NOMO-1 treated with dmso at 0.1 percent for 144 hours (cell line): ENCODE measurements around the gene OSR1.
"Not testable (repeated sequence)": the region's sequence is repeated elsewhere in the genome, so short reads cannot be mapped to it uniquely, and the experiment has no call there.

Source experiments
- DNase-seq: peaks from one replicate; lab custom pipeline; 2025; ENCODE audit not compliant: unreplicated experiment; lab: John Stamatoyannopoulos, UW

Gene OSR1

GRCh38 chr2:19337202-19337601, 21.2 kb downstream of the OSR1 start:
- no peak for DNase-seq

- no peak for DNase-seq
Observed at GRCh38 chr2:19336781-19337180, 21.6 kb downstream of the OSR1 start.

GRCh38 chr2:19332503-19332902, 25.9 kb downstream of the OSR1 start:
- DNase-seq = no peak

GRCh38 chr2:19331450-19331849, 27.0 kb downstream of the OSR1 start:
- no peak for DNase-seq

GRCh38 chr2:19330436-19330835, 28.0 kb downstream of the OSR1 start:
- DNase-seq = no peak

- DNase-seq = no peak
Observed at GRCh38 chr2:19329445-19329844, 29.0 kb downstream of the OSR1 start.

- no peak for DNase-seq
Observed at GRCh38 chr2:19327496-19327895, 30.9 kb downstream of the OSR1 start.

GRCh38 chr2:19321946-19322345, 36.5 kb downstream of the OSR1 start:
- DNase-seq = no peak

GRCh38 chr2:19320813-19321212, 37.6 kb downstream of the OSR1 start:
- no peak for DNase-seq

- no peak for DNase-seq
Observed at GRCh38 chr2:19319698-19320097, 38.7 kb downstream of the OSR1 start.

GRCh38 chr2:19319064-19319463, 39.4 kb downstream of the OSR1 start:
- DNase-seq = no peak

GRCh38 chr2:19313553-19313952, 44.9 kb downstream of the OSR1 start:
- DNase-seq = no peak

- no peak for DNase-seq
Observed at GRCh38 chr2:19312949-19313348, 45.5 kb downstream of the OSR1 start.

GRCh38 chr2:19306065-19306464, 52.4 kb downstream of the OSR1 start:
- DNase-seq = not testable (repeated sequence)

GRCh38 chr2:19305400-19306055, 52.9 kb downstream of the OSR1 start:
- not testable (repeated sequence) for DNase-seq

GRCh38 chr2:19301706-19302105, 56.7 kb downstream of the OSR1 start:
- DNase-seq = no peak
